Body of pancreas (tissue), 4 donors: ENCODE measurements around the gene PDE7B. TPM values are rescaled to one million over a fixed set of nuclear protein-coding genes. Genes with fewer than 3 reads are reported as not detected.

Source experiments
- ATAC-seq: fragments of 150-250 bp; one replicate; pipeline ENCODE4 v1.9.1; 2016
- DNase-seq, 4 donors: peaks; one replicate each; pipeline ENCODE4 v3.0.0-alpha.2; 2019
- H3K27ac ChIP-seq, 4 donors: fragments of 200-600 bp; sonication (generic); 1 replicate in 3 of 4; 2 replicates in 1 of 4; pipeline versions ENCODE4 v1.5.1 to v1.6.1; 2016 to 2019; ENCODE audit warnings: mild to moderate bottlenecking in 1 of 4, mixed read lengths in 1 of 4, moderate library complexity in 1 of 4
- H3K27me3 ChIP-seq, 2 donors: fragments of 200-600 bp; sonication (generic); one replicate each; pipeline ENCODE4 v1.6.0; 2016; ENCODE audit warnings: mild to moderate bottlenecking in 1 of 2
- H3K36me3 ChIP-seq, 2 donors: fragments of 200-600 bp; sonication (generic); replicated peaks in 1 of 2; 2 replicates each; pipeline ENCODE4 v1.5.1; 2016; ENCODE audit warnings: low read depth in 2 of 2; ENCODE audit not compliant: insufficient read depth in 1 of 2
- H3K4me1 ChIP-seq: fragments of 200-600 bp; sonication (generic); one replicate; pipeline ENCODE4 v1.6.0; 2016
- H3K4me3 ChIP-seq, 2 donors: fragments of 200-600 bp; sonication (generic); 1 replicate in 1 of 2; 2 replicates in 1 of 2; pipeline ENCODE4 v1.5.1; 2016 to 2019
- H3K9me3 ChIP-seq, 3 donors: fragments of 200-600 bp; sonication (generic); 1 replicate in 2 of 3; 2 replicates in 1 of 3; pipeline ENCODE4 v1.5.1; 2016
- CTCF ChIP-seq, 7 experiments: fragments of 450-650 bp in 4 of 7; fragments of 200-600 bp in 3 of 7; sonication (generic) in 3 of 7; IDR thresholded peaks; one replicate each; pipeline ENCODE4 v1.5.1; 2016 to 2019; ENCODE audit warnings: antibody characterized with exemption in 7 of 7
- POLR2A ChIP-seq, 3 donors: fragments of 450-650 bp; IDR thresholded peaks; one replicate each; pipeline ENCODE4 v1.6.1; 2016; ENCODE audit warnings: antibody characterized with exemption in 3 of 3, mild to moderate bottlenecking in 2 of 3
- WGBS, 2 donors: methylation state at CpG; one replicate each; pipeline ENCODE4 v1.1.5; 2017; 5-methylcytosine and 5-hydroxymethylcytosine counted together
- intact Hi-C: fragments of 100-400 bp; cut with DNase I; formaldehyde crosslinking; loops from one replicate; pipeline ENCODE4 v1.15.1; 2023
- total RNA-seq, 2 donors: library from RNA; depleted of rRNA; stranded (reverse); fragments of >200 nt; gene quantifications; one replicate each; pipeline ENCODE4 v1.1.0, GENCODE V29; 2016

The PDE7B gene
- total RNA-seq, 2 donors from 2014 or later, result 1.0 to 2.3 TPM

- no peaks in the 10 kb centered on the region for H3K4me1 ChIP-seq
- intact Hi-C loops, result no loop called here
- H3K36me3 ChIP-seq, result no peaks in the 10 kb centered on the region
- no peak for ATAC-seq
- no peaks in the 10 kb centered on the region for H3K9me3 ChIP-seq
- TF ChIP-seq POLR2A (IDR thresholded peaks at IDR 0.05) (no peak), CTCF (IDR thresholded peaks at IDR 0.05) (no peak)
- H3K27ac ChIP-seq, result no peak overlapping the region
- WGBS, 2 donors, result 58 to 60% methylated on average over 3 of the region's 3 CpGs
- H3K4me3 ChIP-seq, result no peak overlapping the region
- no peak for DNase-seq
- no peaks in the 10 kb centered on the region for H3K27me3 ChIP-seq
Measured at GRCh38 chr6:135955099-135955498, 103.6 kb downstream of the PDE7B start.

GRCh38 chr6:135962731-135963130, 111.2 kb downstream of the PDE7B start:
- intact Hi-C loops, result no loop called here
- H3K4me3 ChIP-seq, result no peak overlapping the region
- DNase-seq (no peak), ATAC-seq (no peak)
- WGBS, 2 donors, result 60 to 72% methylated on average over 2 of the region's 2 CpGs
- TF ChIP-seq POLR2A (IDR thresholded peaks at IDR 0.05), result no peak
- TF ChIP-seq CTCF (IDR thresholded peaks at IDR 0.05), result no peak
- H3K27me3 ChIP-seq, result no peaks in the 10 kb centered on the region
- H3K4me1 ChIP-seq, result no peaks in the 10 kb centered on the region
- no peak overlapping the region for H3K27ac ChIP-seq
- no peaks in the 10 kb centered on the region for H3K9me3 ChIP-seq
- H3K36me3 ChIP-seq, result no peaks in the 10 kb centered on the region

GRCh38 chr6:135970750-135971149, 119.2 kb downstream of the PDE7B start:
- Histone ChIP-seq H3K27ac (no peak overlapping the region), H3K36me3 (no peaks in the 10 kb centered on the region), H3K27me3 (no peaks in the 10 kb centered on the region), H3K4me3 (no peak overlapping the region), H3K4me1 (no peaks in the 10 kb centered on the region), H3K9me3 (no peaks in the 10 kb centered on the region)
- 86 to 89% methylated on average over 7 of the region's 7 CpGs for WGBS, 2 donors
- intact Hi-C loops, result no loop called here
- ATAC-seq (no peak), DNase-seq (no peak)
- TF ChIP-seq POLR2A (IDR thresholded peaks at IDR 0.05), result no peak
- TF ChIP-seq CTCF (IDR thresholded peaks at IDR 0.05), result no peak

GRCh38 chr6:135971351-135971750, 119.8 kb downstream of the PDE7B start:
- ATAC-seq, result no peak
- TF ChIP-seq POLR2A (IDR thresholded peaks at IDR 0.05) (no peak), CTCF (IDR thresholded peaks at IDR 0.05) (no peak)
- Histone ChIP-seq H3K27me3 (no peaks in the 10 kb centered on the region), H3K4me3 (no peak overlapping the region), H3K27ac (no peak overlapping the region), H3K4me1 (no peaks in the 10 kb centered on the region), H3K9me3 (no peaks in the 10 kb centered on the region), H3K36me3 (no peaks in the 10 kb centered on the region)
- 85 to 87% methylated on average over 3 of the region's 3 CpGs for WGBS, 2 donors
- intact Hi-C loops, result no loop called here
- no peak for DNase-seq

GRCh38 chr6:135972150-135972549, 120.6 kb downstream of the PDE7B start:
- intact Hi-C loops, result no loop called here
- ATAC-seq (no peak), DNase-seq (no peak)

More at GRCh38 chr6:135972150-135972549, 120.6 kb downstream of the PDE7B start:
- Histone ChIP-seq H3K4me3 (no peak overlapping the region), H3K27ac (no peak overlapping the region), H3K27me3 (no peaks in the 10 kb centered on the region), H3K9me3 (no peaks in the 10 kb centered on the region), H3K4me1 (no peaks in the 10 kb centered on the region), H3K36me3 (no peaks in the 10 kb centered on the region)
- TF ChIP-seq POLR2A (IDR thresholded peaks at IDR 0.05) (no peak), CTCF (IDR thresholded peaks at IDR 0.05) (no peak)
